NCI-H1436 treated with DMSO at 0.1 percent for 48 hours (cell line): ENCODE data around the gene PAX7.

ENCODE experiments used
- DNase-seq: peaks from one replicate; lab custom pipeline; 2025; lab: John Stamatoyannopoulos, UW

PAX7 gene

GRCh38 chr1:18796950-18797349 lies 166.3 kb downstream of the PAX7 start:
- DNase-seq, result no peak
